Upper lobe of right lung (tissue), 1 donor: ENCODE measurements around the gene SNCAIP. TPM values are rescaled to one million over a fixed set of nuclear protein-coding genes. Genes with fewer than 3 reads are reported as not detected.

ENCODE experiments used
- ATAC-seq: fragments of 200-7000 bp; cut with Tn5 transposase; one replicate; pipeline ENCODE4 v1.9.1; 2020; ENCODE audit warnings: mild to moderate bottlenecking, moderate library complexity
- DNase-seq: peaks from one replicate; pipeline ENCODE4 v3.0.0-alpha.2; 2020
- H3K27ac ChIP-seq: fragments of 200-600 bp; one replicate; pipeline ENCODE4 v1.8.0; 2022
- H3K27me3 ChIP-seq: fragments of 200-600 bp; one replicate; pipeline ENCODE4 v1.8.0; 2022; ENCODE audit warnings: mild to moderate bottlenecking
- H3K36me3 ChIP-seq: fragments of 200-600 bp; one replicate; pipeline ENCODE4 v1.8.0; 2022
- H3K4me1 ChIP-seq: fragments of 200-600 bp; one replicate; pipeline ENCODE4 v1.8.0; 2022
- H3K4me3 ChIP-seq: fragments of 200-600 bp; one replicate; pipeline ENCODE4 v1.8.0; 2022; ENCODE audit warnings: mild to moderate bottlenecking
- H3K9me3 ChIP-seq: fragments of 200-600 bp; one replicate; pipeline ENCODE4 v1.8.0; 2022
- CTCF ChIP-seq: fragments of 200-600 bp; IDR thresholded peaks from one replicate; pipeline ENCODE4 v1.8.0; 2022; ENCODE audit warnings: antibody characterized with exemption
- intact Hi-C: fragments of 100-400 bp; cut with DNase I; formaldehyde crosslinking; loops from one replicate; pipeline ENCODE4 v1.11.0; 2022
- total RNA-seq: library from RNA; stranded (reverse); fragmentation: NEBNext Ultra II Directional; extraction: Animal tissue kit (Norgen Biotek cat#: 25700); gene quantifications from one replicate; pipeline ENCODE4 v1.2.1, GENCODE V29; 2021
- donor health status: DM: no; HTN: yes; CAD: no; lungs with severe emphysema.

The SNCAIP gene
- total RNA-seq, 1 donor from 2014 or later = 4.0 TPM

- no peak overlapping the region for H3K27ac ChIP-seq
- no peak overlapping the region for H3K4me3 ChIP-seq
- ATAC-seq = no peak
- intact Hi-C loops = no loop called here
- no peaks in the 10 kb centered on the region for H3K27me3 ChIP-seq
- DNase-seq = no peak
- no peaks in the 10 kb centered on the region for H3K36me3 ChIP-seq
- TF ChIP-seq CTCF = no peak
- H3K4me1 ChIP-seq = no peaks in the 10 kb centered on the region
- no peaks in the 10 kb centered on the region for H3K9me3 ChIP-seq
These were observed 11.7 kb downstream of the SNCAIP start for GRCh38 chr5:122323738-122324137.

- Histone ChIP-seq H3K27ac (no peak overlapping the region), H3K27me3 (no peaks in the 10 kb centered on the region), H3K9me3 (no peaks in the 10 kb centered on the region), H3K36me3 (no peaks in the 10 kb centered on the region), H3K4me3 (no peak overlapping the region), H3K4me1 (no peaks in the 10 kb centered on the region)
- intact Hi-C loops = no loop called here
- DNase-seq = no peak
- no peak for ATAC-seq
- no peak for TF ChIP-seq CTCF
These were observed 15.1 kb downstream of the SNCAIP start for GRCh38 chr5:122327110-122327509.

GRCh38 chr5:122330881-122331280 lies 18.8 kb downstream of the SNCAIP start:
- no peak overlapping the region for H3K27ac ChIP-seq
- intact Hi-C loops = no loop called here

GRCh38 chr5:122332599-122333555 lies 20.8 kb downstream of the SNCAIP start:
- H3K9me3 ChIP-seq = no peaks in the 10 kb centered on the region
- TF ChIP-seq CTCF = no peak
- no peaks in the 10 kb centered on the region for H3K27me3 ChIP-seq
- H3K4me1 ChIP-seq = no peaks in the 10 kb centered on the region
- H3K4me3 ChIP-seq = no peak overlapping the region
- intact Hi-C loops = no loop called here
- no peak for ATAC-seq
- H3K36me3 ChIP-seq = no peaks in the 10 kb centered on the region
- no peak overlapping the region for H3K27ac ChIP-seq
- DNase-seq = no peak

More at GRCh38 chr5:122330881-122331280, 18.8 kb downstream of the SNCAIP start:
- Histone ChIP-seq H3K4me1 (no peaks in the 10 kb centered on the region), H3K27me3 (no peaks in the 10 kb centered on the region), H3K36me3 (no peaks in the 10 kb centered on the region), H3K9me3 (no peaks in the 10 kb centered on the region), H3K4me3 (no peak overlapping the region)
- DNase-seq (no peak), ATAC-seq (no peak)
- no peak for TF ChIP-seq CTCF

GRCh38 chr5:122333564-122333963 lies 21.5 kb downstream of the SNCAIP start:
- TF ChIP-seq CTCF = no peak
- DNase-seq = no peak
- no peaks in the 10 kb centered on the region for H3K27me3 ChIP-seq
- ATAC-seq = no peak
- H3K27ac ChIP-seq = no peak overlapping the region
- H3K9me3 ChIP-seq = no peaks in the 10 kb centered on the region
- no peak overlapping the region for H3K4me3 ChIP-seq
- H3K4me1 ChIP-seq = no peaks in the 10 kb centered on the region
- intact Hi-C loops = no loop called here
- no peaks in the 10 kb centered on the region for H3K36me3 ChIP-seq
